NCI-H2081 (cell line): ENCODE measurements around the gene PIK3C3.
"Not testable (repeated sequence)": the region's sequence is repeated elsewhere in the genome, so short reads cannot be mapped to it uniquely, and the experiment has no call there.

ENCODE experiments used
- DNase-seq, 2 experiments: peaks; one replicate each; lab custom pipeline; 2025; lab: John Stamatoyannopoulos, UW

Gene PIK3C3

DNA sequence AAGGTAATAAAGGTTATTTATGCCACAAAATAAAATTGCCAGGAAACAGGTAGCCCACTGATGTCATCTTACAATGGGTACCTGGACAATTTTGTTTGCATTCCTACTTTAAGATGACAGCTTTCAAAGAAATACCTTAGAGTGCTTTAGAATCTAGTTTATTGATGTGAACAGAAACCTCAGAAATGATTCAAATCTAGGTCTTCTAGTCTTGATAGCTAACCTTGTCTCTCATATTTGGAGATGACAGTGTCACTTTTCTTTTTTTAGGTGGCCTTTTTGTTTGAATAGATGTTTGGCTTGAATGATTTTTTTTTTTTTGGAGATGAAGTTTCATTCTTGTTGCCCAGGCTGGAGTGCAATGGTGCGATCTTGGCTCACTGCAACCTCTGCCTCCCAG is 69.1 kb downstream of the PIK3C3 start:
- DNase-seq, result no peak

DNA sequence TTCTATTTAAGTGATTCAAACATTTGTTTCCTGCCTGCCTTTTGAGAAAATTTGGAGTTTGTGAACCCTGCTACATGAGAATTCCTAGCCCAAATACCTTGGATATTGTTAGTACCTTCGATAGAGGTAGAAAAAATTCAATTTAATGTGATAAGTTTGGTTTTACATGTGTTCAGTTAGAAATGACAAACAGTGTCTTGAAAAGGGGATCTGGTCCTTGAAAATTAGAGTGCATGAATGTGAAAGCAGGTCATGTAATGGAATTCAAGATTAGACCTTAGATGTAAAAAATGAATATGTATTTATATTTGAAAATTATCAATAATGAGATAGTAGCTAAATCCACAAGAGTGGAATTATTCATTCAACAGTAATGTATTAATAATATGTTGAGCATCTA is 70.5 kb downstream of the PIK3C3 start:
- no peak for DNase-seq

DNA sequence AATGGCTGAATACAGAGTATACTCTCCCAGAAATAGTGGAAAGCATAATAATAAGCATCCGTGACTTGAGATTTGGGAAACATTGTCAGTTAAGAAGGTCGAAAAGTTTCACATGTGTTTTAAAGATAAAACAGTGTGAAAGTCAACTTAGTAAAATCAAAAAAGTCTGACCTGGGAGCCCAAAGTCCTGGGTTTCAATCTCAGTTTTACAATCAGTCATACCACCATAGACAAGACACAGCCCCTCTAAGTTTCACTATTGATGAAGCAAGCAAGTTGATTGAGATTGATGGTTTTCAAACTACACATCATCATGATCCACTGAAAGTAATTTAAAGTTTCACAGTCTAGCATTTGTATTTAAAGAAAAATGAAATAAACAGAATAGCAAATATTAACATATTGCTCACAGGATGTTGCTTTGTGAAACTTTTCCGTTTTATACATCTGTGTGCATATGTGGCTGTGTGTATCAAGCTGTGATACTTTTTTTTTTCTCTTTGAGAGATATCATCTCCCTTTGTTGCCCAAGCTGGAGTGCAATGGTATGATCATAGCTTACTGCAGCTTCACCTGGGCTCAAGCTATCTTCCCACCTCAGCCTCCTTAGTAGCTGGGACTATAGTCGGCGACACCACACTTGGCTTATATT is 71.1 kb downstream of the PIK3C3 start:
- no peak for DNase-seq

DNA sequence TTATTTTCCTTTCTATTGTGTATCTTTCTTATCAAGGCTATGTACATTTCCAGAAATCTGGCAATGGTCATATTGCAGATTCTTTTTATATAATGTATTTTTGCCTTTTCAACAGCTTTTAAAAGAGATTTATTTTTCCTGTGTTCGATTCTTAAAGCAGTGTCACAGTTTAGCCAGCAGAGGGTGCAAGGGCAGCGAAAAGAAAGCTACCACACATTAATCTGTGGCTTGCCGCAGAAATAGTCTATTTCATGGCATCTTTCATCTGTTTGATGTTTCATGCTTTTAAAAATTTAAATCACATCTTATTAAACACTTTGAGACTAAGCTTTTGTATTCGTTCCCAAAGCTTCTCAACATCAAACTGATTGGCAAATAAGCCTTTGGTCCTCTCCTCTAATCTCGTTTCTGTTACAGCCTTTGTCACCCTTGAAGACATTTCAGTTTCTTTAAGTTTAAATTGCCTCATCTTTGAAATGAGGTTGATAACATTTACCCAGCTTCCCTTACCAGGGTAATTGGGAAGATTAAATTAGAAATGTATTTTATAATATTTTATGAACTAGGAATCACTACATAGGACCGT is 73.3 kb downstream of the PIK3C3 start:
- DNase-seq, result peak; percentile 27 to 28

DNA sequence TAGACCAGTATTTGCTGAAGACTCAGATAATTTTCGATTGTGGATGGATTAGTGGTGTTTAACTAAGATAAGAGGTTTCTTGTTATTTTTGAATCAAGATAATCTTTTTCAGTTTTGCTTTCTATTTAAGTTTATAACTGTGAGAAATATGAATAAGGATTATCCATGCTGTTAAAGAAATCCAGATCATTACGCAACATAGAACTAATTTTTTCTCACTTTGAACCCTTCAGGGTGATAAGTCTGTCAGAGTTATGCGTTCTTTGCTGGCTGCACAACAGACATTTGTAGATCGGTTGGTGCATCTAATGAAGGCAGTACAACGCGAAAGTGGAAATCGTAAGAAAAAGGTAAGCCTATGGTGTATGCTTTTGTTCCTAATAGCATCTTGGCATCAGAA is 74.1 kb downstream of the PIK3C3 start:
- DNase-seq, result no peak

DNA sequence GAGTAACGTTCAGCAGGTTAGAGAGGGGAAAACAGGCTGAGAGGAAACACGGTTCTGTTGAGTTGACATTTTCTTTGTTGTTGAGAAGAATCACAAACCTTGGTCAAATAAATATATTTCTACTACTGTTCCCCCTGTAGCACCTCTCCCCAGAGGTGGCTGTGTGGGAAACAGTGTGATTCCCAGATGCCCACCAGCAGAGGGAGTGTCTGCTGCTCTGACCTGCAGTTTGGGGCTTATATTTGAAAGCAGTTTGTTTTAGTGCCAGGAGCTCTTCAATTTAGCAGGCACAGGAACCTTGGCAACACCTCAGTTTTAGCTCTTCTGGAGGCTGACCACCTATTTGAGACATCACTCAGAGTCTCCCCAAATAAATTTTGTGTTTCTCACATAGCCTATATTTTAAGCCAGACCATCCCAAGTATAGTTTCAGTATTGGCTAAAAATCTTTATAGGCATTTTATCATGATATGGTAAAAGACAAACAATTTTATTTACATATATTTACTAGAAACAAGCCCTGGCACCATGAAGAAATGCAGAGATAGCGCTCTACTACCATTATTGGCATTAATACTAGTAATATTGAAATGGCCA is 75.7 kb downstream of the PIK3C3 start:
- DNase-seq, result peak in 1 of 2 experiments; percentile 20

DNA sequence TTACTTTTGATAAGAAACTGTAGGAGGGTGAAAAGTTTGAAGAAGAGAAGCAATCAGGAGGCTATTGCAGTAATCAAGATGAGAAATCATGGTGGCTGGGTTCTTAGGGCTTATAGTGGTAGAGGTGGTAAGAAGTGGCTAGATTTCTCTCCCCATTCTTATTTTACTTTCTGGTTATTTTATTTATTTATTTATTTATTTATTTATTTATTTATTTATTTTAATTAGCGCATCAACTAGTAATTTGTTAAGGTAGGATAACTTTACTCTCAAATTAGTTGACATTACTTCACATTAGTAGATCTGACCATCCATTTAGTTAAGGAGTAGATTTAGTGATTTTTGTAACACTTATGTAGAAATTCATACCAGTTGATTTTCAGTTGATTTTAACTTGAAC is 77.4 kb downstream of the PIK3C3 start:
- no peak for DNase-seq

DNA sequence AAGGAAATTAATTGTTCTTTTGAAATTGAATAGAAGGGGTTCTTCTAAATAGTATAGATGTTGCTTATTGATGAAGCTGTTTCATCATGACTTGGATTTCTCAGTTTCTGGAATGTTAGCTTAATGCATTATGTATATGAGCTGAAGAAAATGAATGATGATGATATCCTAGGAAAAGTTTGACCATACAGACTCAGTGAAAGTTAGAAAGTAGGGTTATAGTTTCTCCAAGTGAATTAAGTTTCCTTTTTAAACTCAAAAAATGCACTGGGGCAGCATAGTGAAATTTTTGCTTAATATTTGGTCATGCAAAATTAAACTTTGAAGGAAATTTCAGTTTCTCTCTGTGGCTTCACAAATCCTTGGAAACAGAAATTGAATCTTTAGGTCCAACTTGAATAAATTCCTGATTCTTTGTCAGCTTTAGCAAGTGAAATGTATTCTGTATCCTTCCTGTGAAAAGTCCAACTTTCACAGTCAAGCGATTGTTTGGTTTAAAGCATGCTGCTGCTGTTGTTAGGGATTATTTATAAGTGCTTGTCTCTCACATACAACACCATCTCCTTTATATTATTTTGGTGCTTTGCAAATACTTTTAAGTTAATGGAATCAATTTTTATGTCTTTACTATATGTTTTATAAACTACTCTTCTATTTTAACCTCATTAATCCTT is 78.2 kb downstream of the PIK3C3 start:
- no peak for DNase-seq

DNA sequence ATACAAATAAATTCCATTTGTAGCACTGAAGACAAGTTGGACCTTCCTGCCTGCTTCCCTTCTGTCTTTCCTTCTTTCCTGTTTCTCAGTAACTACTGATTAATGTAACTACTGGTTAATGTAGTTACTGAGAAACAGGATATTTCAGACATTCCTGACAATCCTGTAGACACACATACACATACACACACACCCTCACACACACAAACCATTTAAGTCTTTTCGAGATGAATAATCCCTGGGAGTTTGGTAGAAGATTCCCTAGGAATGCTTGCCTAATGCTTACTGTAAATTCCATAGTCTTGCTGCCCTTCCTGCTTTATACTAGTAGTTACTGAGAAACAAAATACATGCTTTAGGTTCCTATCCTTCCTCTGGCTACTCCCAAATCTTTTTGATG is 83.9 kb downstream of the PIK3C3 start:
- no peak for DNase-seq

DNA sequence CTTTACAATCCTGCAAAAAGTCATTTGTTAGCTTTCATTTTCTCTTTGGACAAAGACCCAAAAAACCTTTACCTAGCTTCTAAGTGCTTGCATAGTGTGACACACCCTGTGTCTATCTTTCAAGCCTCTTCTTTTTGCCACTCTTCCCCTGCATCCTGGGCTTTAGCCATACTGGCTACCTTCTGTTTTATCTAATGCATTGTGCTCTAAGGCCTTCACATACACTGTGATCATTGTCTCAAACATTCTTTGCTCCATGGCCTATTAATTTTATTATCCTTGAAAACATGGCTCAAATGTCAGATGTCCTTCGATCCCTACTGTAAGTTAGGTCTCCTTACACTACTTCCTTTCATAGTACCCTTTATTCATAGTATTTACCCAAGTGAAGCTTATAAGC is 84.4 kb downstream of the PIK3C3 start:
- DNase-seq, result no peak

DNA sequence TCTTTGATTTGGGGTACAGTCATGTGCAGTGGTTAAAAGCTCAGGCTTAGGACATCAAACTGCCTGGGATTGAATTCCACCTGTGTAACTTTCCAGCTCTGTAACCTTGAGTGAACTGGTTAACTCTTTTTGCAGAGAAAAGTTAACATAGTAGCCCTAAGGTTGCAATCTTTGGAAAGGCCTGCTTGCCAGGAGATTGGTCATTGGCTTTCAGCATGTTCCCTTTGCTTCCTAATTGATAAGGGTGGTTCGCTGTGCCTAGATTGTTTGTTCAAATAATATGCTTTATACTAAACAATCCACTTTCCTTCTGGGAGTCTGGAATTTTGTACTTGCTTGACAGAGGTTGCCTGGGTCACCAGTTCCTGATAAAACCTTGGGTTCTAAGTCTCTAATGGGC is 86.8 kb downstream of the PIK3C3 start:
- DNase-seq, result no peak

DNA sequence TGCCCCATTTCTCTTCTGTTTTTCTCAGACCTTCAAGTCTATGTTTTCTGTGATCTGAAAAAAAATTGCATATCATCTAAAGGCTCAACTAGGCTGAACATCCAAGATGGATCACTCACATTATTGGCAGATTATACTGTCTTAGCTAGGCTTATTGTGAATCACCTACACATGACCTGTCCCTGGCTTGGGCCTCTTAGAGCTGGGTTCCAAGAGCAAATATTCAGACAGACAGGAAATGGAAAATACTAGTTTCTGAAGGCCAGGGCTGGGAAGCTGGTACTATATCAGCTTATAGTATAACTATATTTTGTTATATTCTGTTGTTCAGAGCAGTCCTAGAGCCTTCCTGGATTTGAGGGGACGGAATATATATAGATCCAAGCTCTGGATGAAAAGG is 90.3 kb downstream of the PIK3C3 start:
- no peak for DNase-seq

DNA sequence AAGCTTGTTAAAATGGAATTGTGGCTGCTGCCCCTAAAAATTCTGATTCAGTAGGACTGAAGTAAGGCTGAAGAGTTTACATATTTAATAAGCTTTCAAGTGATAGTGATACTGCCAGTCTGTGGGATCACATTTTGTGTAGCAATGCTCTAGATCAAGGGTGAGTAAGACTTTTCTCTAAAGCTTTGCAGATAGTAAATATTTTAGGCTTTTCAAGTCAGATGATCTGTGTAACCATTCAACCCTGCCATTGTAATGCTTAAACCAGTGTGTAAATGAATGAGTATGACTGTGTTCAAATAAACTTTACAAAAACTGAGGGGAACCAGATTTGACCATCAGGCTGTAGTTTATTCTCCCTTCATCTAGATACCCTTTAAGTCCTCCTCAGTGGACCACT is 92.7 kb downstream of the PIK3C3 start:
- DNase-seq, result no peak

DNA sequence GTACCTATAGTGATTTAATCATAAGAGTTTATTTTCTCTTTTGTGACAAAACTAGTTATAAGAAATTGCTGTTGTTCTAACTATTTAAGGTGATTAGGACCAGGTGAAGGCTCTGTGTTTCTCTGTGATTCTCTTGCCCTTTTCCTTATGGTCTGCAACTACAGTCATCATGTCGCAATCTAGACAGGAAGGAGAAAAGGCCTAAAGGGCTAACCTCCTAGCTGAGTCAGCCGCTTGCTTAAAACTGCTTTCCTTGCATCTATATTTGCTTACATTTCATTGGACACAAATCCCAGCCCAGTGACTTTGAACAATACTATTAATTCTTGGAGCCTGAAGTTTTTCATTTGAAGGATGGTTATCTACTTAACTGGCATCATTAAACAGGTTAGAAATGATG is 93.1 kb downstream of the PIK3C3 start:
- no peak for DNase-seq

DNA sequence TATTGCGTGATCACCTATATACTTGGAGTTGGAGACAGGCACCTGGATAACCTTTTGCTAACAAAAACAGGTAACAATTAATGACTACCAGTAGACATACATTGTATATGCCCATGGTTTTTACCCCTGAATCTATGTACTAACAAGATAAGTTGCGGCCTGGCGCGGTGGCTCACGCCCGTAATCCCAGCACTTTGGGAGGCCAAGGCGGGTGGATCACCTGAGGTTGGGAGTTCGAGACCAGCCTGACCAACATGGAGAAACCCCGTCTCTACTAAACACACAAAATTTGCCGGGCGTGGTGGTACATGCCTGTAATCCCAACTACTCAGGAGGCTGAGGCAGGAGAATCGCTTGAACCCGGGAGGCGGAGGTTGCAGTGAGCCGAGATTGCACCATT is 94.5 kb downstream of the PIK3C3 start:
- not testable (repeated sequence) for DNase-seq

DNA sequence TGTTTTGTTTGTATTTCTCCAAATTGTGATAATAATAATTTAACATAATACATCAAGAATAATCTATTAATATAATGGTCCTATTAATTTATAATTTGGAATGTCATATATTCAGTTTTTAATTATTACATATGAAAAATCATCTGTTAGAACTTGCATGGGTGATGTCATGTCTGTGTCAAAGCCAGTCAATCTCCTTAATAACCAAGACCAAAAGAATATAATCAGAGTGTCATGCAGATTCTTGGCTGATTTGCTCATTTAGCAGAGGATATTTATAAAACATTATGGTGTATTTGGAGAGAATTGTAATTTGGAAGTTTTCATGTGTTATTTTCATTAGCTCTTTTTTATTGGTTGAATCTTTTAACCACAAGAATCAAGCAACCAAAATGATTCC is 96.4 kb downstream of the PIK3C3 start:
- DNase-seq, result no peak

DNA sequence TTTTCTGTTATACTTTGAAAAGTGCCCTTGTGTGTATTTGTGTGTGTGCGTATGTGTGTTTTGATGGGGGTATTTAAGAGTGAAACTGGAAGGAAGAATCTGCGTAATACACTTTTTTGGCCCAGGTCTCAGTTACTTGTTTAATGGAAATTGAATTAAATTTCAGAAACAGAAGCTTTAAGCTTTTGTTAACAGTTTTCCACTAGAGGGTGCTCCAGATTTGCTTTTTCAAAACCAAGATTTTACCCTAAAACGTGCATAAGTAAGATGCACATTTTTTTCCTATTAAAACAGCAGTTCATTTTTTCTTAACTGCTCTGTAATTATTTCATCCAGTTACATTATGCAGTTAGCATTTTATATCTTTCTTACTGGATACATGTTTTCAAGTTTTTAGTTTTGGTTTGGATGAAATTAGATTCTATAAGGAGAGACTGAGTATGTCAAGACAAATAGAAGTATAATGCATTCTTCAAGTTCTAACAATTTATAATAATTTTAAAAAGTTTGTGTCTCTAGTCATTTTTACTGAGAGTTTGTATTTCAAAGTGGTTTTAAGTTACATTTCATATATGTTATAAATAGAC is 97.2 kb downstream of the PIK3C3 start:
- DNase-seq, result no peak

DNA sequence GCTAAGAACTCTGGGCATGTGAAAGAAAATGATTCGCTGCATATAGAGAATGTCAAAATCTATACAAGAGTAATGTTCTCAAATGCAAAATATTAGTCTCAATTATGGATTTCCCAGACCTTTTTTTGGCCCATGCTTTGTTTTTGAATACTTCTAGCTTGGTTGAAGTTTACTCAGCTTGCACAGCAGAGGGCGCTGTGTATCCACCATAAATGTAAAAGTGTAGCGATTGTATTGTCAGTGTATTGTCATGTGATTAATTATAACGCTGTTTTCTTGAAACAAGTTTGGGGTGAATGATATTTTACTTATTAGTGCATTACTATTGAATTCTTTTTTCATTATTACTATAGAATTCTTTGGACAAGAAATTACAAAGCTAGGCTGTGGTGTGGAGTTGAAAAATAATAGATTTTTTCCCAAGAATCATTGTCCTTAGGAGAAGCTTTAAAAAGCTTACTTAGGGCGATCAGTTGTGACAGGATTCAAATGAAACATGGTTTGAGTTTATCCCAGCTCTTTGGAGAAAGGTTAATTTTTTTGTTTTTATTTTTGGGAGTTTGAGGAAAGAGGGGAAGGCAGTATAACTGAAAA is 98.3 kb downstream of the PIK3C3 start:
- DNase-seq, result peak; percentile 31 to 61

DNA sequence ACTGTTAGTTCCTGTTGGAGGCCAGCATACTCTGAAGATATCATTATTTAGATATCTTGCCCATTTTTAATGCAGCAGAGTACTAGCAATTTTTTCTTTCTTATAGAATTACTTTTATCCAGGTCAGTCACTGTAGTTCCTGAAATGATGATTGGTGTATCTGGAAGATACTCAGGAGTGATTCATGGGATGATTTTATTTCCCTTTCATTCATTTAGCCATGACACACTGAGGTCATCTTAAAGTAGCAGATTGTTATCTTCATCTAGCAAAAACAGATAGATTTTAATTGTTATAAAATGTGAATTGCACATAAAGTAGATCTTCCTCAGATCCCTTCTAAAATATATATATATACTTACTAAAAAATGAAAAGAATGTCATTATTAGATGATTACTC is 109.1 kb downstream of the PIK3C3 start:
- DNase-seq, result no peak

DNA sequence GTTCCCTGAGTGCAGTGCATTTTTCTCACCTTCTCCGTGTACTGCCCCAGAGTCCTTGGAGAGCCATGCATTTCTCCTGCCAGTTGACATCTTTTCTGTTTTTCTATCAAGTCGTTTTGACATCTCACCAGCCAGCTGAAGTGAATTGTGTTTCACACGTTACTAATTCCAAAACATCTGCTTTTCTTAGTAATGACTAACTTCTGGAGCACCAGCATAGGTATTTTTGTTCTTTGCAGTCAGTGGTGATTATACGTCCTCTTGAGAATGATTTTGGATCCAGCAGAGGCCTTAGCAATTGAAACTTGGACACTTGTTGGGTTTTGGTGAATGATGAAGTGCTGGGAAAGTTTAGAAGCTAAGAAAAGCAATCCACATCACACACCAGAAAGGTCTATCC is 112.5 kb downstream of the PIK3C3 start:
- DNase-seq, result no peak

DNA sequence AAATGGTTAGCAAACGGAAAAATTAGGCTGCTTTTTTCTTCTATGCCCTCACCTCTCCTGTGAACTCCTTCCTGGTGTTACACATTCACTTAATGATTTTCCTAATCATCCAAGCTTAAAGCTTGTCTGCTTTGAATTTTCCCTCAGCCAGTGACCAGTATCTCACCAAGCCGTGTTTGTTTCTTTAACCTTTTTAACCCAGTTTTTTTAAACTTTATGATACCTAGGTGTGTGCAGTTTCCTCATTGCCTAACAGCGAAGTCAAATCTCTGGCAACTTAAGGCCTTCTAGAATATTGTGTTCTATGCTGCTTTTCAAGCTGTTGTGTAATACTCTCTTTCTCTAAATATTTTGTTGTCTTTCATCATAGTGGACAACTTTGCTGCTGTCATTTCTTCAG is 113.0 kb downstream of the PIK3C3 start:
- DNase-seq, result no peak

DNA sequence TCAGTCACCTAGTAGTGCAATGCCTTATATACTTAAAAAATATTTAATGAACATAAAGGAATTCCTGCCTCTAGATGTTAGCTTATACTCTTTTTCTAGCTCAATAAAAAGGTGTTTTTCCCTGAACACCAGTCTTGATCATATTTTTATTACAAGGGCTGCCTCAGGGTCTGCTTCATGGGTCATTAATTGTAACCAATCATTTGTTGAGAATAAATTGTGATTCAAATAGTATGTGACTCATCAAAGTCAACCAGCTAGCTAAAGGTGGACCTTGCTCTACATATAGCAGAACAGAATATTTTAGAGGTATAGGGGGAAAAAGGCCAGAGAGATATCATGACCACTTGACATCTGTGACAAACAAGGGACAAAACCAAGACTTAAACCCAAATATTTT is 114.0 kb downstream of the PIK3C3 start:
- no peak for DNase-seq

DNA sequence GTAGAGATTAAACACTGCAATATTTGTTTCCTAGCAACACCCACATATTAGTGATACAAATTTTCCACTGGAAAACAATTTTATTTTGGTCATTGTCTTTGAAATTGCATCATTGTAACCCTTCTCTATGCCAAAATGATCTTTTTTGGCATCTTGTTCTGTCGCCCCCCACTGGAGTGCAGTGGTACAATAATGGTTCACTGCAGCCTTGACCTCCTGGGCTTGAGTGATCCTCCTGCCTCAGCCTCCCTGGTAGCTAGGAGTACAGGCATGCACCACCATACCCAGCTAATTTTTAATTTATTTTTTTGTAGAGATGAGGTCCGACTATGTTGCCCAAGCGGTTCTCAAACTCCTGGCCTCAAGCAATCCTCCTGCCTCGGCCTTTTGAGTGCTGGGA is 117.4 kb downstream of the PIK3C3 start:
- no peak for DNase-seq
